Kidney epithelial cell (primary cell): ENCODE measurements around the gene GPR143. TPM values are rescaled to one million over a fixed set of nuclear protein-coding genes. Genes with fewer than 3 reads are reported as not detected.

ENCODE experiments used
- DNase-seq: peaks from one replicate; pipeline ENCODE4 v3.0.0-alpha.2; 2010; ENCODE audit warnings: low read depth
- H3K27me3 ChIP-seq: 2 replicates; pipeline ENCODE4 v1.6.0; 2011; ENCODE audit warnings: low read length; ENCODE audit not compliant: control insufficient read depth, insufficient read depth
- H3K36me3 ChIP-seq: 2 replicates; pipeline ENCODE4 v1.5.1; 2011; ENCODE audit warnings: low read length; ENCODE audit not compliant: control insufficient read depth, insufficient read depth
- H3K4me3 ChIP-seq: 2 replicates; pipeline ENCODE4 v1.5.1; 2011; ENCODE audit warnings: low read depth, mild to moderate bottlenecking, control low read depth, low read length
- total RNA-seq: library from RNA; depleted of rRNA; stranded (reverse); fragments of >200 nt; gene quantifications from 2 replicates; pipeline ENCODE4 v1.2.3, GENCODE V29; 2015
- TF ChIP-seq, protein P1 (sequence below): IDR thresholded peaks from 2 replicates; pipeline ENCODE4 v1.5.1; 2011; ENCODE audit warnings: mild to moderate bottlenecking, moderate library complexity, low read length, control low read depth, inconsistent platforms; ENCODE audit not compliant: insufficient read depth, poor library complexity, severe bottlenecking

Gene GPR143
- total RNA-seq, 1 donor from 2014 or later = 18.7 TPM

DNA sequence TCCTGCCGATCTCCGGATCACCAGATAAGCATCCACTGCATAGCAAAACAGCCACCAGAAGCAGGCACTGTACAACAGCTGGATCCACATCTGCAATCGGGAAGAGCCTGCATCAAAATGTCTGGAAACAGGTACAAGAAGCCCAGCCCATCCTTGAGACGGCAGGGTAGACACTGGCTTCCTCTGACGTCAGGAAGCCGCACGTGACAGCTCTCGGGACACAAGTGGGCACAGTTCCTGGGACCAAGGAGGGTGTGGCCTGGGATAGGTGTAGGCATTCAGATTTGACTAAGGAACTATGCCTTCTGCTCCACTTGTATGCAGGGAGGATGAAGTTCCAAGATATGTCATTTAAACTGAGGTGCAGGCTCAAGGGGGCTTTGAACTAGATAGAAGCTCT, 6.3 kb downstream of the GPR143 start:
- no peaks in the 10 kb centered on the region for H3K36me3 ChIP-seq
- TF ChIP-seq, protein P1, sequence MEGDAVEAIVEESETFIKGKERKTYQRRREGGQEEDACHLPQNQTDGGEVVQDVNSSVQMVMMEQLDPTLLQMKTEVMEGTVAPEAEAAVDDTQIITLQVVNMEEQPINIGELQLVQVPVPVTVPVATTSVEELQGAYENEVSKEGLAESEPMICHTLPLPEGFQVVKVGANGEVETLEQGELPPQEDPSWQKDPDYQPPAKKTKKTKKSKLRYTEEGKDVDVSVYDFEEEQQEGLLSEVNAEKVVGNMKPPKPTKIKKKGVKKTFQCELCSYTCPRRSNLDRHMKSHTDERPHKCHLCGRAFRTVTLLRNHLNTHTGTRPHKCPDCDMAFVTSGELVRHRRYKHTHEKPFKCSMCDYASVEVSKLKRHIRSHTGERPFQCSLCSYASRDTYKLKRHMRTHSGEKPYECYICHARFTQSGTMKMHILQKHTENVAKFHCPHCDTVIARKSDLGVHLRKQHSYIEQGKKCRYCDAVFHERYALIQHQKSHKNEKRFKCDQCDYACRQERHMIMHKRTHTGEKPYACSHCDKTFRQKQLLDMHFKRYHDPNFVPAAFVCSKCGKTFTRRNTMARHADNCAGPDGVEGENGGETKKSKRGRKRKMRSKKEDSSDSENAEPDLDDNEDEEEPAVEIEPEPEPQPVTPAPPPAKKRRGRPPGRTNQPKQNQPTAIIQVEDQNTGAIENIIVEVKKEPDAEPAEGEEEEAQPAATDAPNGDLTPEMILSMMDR = no peak
- DNase-seq = no peak
- H3K4me3 ChIP-seq = no peak overlapping the region
- H3K27me3 ChIP-seq = no peaks in the 10 kb centered on the region

DNA sequence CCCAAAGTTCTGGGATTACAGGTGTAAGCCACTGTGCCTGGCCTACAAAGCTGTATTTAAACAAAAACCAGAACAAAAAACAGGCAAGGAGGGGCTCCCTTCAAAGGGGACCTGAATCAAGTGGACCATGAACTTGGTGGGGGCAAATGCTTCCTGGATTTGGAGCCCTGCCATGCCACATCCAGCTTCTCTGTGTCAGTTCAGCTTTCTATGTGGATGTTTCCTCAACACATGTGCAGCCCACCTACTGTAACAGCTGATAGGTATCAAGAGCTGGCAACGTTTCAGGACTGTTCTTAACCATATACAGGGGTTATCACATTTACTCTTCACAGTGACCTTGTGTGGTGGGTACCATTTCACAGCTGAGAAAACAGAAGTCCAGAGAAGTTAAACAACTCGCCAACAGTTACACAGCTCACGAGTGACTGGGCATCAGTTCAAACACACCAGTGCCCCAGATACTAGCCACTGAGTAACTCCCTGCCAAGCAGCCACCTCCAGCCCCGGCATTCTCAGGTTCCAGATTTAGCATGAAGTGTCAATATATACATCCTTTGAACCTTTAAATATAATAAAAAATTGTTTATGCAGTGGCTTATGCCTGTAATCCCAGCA, 7.5 kb downstream of the GPR143 start:
- Histone ChIP-seq H3K4me3 (no peak overlapping the region), H3K27me3 (no peaks in the 10 kb centered on the region), H3K36me3 (no peaks in the 10 kb centered on the region)
- no peak for DNase-seq
- TF ChIP-seq, protein P1 = no peak

DNA sequence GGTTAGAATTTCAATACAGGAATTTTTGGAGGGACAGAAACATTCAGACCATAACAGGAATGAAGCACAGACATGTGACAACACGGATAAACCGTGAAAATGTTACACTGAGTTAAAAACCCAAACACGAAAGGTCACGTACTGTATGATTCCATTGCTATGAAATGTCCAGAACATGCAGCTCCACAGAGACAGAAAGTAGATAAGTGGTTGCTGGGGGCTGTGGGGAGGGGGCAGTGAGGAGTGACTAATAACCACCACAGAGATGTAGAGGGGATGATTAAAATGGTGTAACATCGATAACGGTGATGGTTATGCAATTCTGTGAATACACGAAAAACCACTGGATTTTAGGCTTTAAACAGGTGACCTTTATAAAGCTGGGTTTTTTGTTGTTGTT, 8.3 kb downstream of the GPR143 start:
- TF ChIP-seq, protein P1 = no peak
- DNase-seq = no peak
- H3K27me3 ChIP-seq = no peaks in the 10 kb centered on the region
- H3K36me3 ChIP-seq = no peaks in the 10 kb centered on the region
- no peak overlapping the region for H3K4me3 ChIP-seq

DNA sequence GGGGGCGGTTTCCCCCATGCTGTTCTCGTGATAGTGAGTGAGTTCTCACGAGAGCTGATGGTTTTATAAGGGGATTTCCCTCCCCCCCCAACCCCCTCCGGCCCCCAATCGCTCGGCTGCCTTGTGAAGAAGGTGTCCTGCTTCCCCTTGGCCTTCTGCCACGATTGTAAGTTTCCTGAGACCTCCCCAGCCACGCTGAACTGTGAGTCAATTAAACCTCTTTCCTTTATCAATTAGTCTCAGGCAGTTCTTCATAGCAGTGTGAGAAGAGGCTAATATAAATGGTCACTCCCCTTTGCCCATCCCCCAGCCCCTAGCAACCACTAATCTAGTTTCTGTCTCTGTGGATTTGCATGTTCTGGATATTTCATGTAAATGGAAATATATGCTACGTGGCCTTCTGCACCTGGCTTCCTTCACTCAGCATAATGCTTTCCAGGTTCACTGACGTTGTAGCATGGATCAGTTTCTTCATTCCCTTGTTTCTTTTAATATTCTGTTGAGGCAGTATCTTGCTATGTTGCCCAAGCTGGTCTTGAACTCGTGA, 16.4 kb downstream of the GPR143 start:
- Histone ChIP-seq H3K27me3 (no peaks in the 10 kb centered on the region), H3K4me3 (no peak overlapping the region), H3K36me3 (no peaks in the 10 kb centered on the region)
- no peak for DNase-seq
- TF ChIP-seq, protein P1 = no peak

DNA sequence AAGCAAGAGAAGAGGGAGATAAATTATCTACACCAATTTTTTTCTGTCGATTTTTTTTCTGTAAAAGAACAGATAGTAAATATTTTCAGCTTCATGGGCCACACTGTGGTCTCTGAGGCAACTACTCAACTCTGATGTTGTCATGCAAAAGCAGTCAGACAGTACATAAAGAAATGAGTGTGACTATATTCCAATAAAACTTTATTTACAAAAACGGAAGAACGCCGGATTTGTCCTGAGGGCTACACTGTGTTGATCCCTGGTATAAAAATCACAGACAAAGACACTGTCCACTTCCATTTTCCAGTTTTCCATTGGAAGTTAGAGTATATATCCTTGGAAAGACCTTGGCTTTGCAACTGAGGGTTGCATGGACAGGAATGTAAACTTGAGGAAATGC, 18.0 kb downstream of the GPR143 start:
- no peaks in the 10 kb centered on the region for H3K36me3 ChIP-seq
- H3K27me3 ChIP-seq = no peaks in the 10 kb centered on the region
- no peak for DNase-seq
- TF ChIP-seq, protein P1 = no peak
- H3K4me3 ChIP-seq = no peak overlapping the region
